Measurements from ENCODE around the gene NUDCD3. TPM values are rescaled to one million over a fixed set of nuclear protein-coding genes. Genes with fewer than 3 reads are reported as not detected.
A peak's percentile ranks its signal among the peaks of the same experiment; 100 is the strongest.

NUDCD3 gene
- total and polyA plus RNA-seq, 3 experiments from 2014 or later, result 72.0 to 99.5 (median 98.8) TPM

- peaks cover 5 to 21% (median 19%) of the 10 kb centered on the region in 5 donors for H3K9me3 Mint-ChIP-seq
- ChIA-PET POLR2A (no interaction called here), CTCF (no interaction called here)
- Histone ChIP-seq H3K9me3 (ENCODE audit: low read length) (peaks cover 3% of the 10 kb centered on the region), H3K36me3 (ENCODE audit: insufficient read depth, low read length) (no peaks in the 10 kb centered on the region), H3K4me1 (ENCODE audit: insufficient read depth, low read length) (no peaks in the 10 kb centered on the region), H3K27ac (ENCODE audit: low read depth, low read length) (no peak overlapping the region), H3K27me3 (ENCODE audit: insufficient read depth, low read length, poor library complexity, severe bottlenecking) (no peaks in the 10 kb centered on the region), H3K4me3 (ENCODE audit: low read length) (no peak overlapping the region)
- DNase-seq, result no peak
- no peak overlapping the region for H3K4me3 Mint-ChIP-seq
- no peaks in the 10 kb centered on the region for H3K4me1 Mint-ChIP-seq
- H3K27ac Mint-ChIP-seq, result no peak overlapping the region
- H3K27me3 Mint-ChIP-seq, result peaks cover 14 to 28% of the 10 kb centered on the region in 2 donors
- peaks cover 2 to 22% (median 3%) of the 10 kb centered on the region in 3 donors for H3K36me3 Mint-ChIP-seq
These were observed 31.1 kb upstream of the NUDCD3 start for GRCh38 chr7:44521347-44522095.

- no peaks in the 10 kb centered on the region for H3K27me3 ChIP-seq (ENCODE audit: insufficient read depth, low read length, poor library complexity, severe bottlenecking)
- DNase-seq, result no peak
- Mint-ChIP-seq H3K4me1 (no peaks in the 10 kb centered on the region), H3K4me3 (no peak overlapping the region), H3K27ac (no peak overlapping the region), H3K36me3 (peaks cover 2 to 17% (median 3%) of the 10 kb centered on the region in 3 donors), H3K27me3 (peaks cover 14 to 28% of the 10 kb centered on the region in 2 donors), H3K9me3 (peaks cover 5 to 16% (median 13%) of the 10 kb centered on the region in 5 donors)
- no peaks in the 10 kb centered on the region for H3K36me3 ChIP-seq (ENCODE audit: insufficient read depth, low read length)
- no peak overlapping the region for H3K27ac ChIP-seq (ENCODE audit: low read depth, low read length)
- no peak overlapping the region for H3K4me3 ChIP-seq (ENCODE audit: low read length)
- POLR2A ChIA-PET, result no interaction called here
- CTCF ChIA-PET, result interaction anchor here (1.2 kb wide), 1 partner anchor 45 kb away, joined by 3 read pairs; no protein-coding TSS in a partner anchor
- H3K4me1 ChIP-seq (ENCODE audit: insufficient read depth, low read length), result no peaks in the 10 kb centered on the region
- peaks cover 3% of the 10 kb centered on the region for H3K9me3 ChIP-seq (ENCODE audit: low read length)
These were observed 30.1 kb upstream of the NUDCD3 start for GRCh38 chr7:44520574-44520973.

- H3K27me3 ChIP-seq (ENCODE audit: insufficient read depth, low read length, poor library complexity, severe bottlenecking), result no peaks in the 10 kb centered on the region
- H3K4me3 ChIP-seq (ENCODE audit: low read length), result no peak overlapping the region
- H3K4me1 Mint-ChIP-seq, result no peaks in the 10 kb centered on the region
- H3K4me1 ChIP-seq (ENCODE audit: insufficient read depth, low read length), result no peaks in the 10 kb centered on the region
- peaks cover 3% of the 10 kb centered on the region for H3K9me3 ChIP-seq (ENCODE audit: low read length)
- no peak for DNase-seq
- peaks cover 0 to 12% (median 0%) of the 10 kb centered on the region in 3 donors for H3K36me3 Mint-ChIP-seq
- CTCF ChIA-PET, result no interaction called here
- H3K36me3 ChIP-seq (ENCODE audit: insufficient read depth, low read length), result no peaks in the 10 kb centered on the region
- peaks cover under 1 to 8% (median 5%) of the 10 kb centered on the region in 5 donors for H3K9me3 Mint-ChIP-seq
- H3K27ac ChIP-seq (ENCODE audit: low read depth, low read length), result no peak overlapping the region
- peaks cover 11 to 28% of the 10 kb centered on the region in 2 donors for H3K27me3 Mint-ChIP-seq
- H3K4me3 Mint-ChIP-seq, result no peak overlapping the region
- POLR2A ChIA-PET, result no interaction called here
- no peak overlapping the region for H3K27ac Mint-ChIP-seq
These were observed 29.1 kb upstream of the NUDCD3 start for GRCh38 chr7:44519546-44519945.

GRCh38 chr7:44518761-44519160 is 28.3 kb upstream of the NUDCD3 start:
- CTCF ChIA-PET, result no interaction called here
- H3K27me3 Mint-ChIP-seq, result peaks cover 10 to 28% of the 10 kb centered on the region in 2 donors
- no peaks in the 10 kb centered on the region for H3K9me3 ChIP-seq (ENCODE audit: low read length)
- H3K4me3 Mint-ChIP-seq, result no peak overlapping the region
- no peak overlapping the region for H3K27ac Mint-ChIP-seq
- no peaks in the 10 kb centered on the region for H3K4me1 ChIP-seq (ENCODE audit: insufficient read depth, low read length)
- H3K4me1 Mint-ChIP-seq, result no peaks in the 10 kb centered on the region
- no peak overlapping the region for H3K27ac ChIP-seq (ENCODE audit: low read depth, low read length)
- DNase-seq, result no peak
- no peak overlapping the region for H3K4me3 ChIP-seq (ENCODE audit: low read length)
- H3K36me3 ChIP-seq (ENCODE audit: insufficient read depth, low read length), result no peaks in the 10 kb centered on the region
- peaks cover 0 to 7% (median 0%) of the 10 kb centered on the region in 3 donors for H3K36me3 Mint-ChIP-seq
- H3K9me3 Mint-ChIP-seq, result peaks cover 0 to 1% (median 0%) of the 10 kb centered on the region in 5 donors
- POLR2A ChIA-PET, result no interaction called here
- H3K27me3 ChIP-seq (ENCODE audit: insufficient read depth, low read length, poor library complexity, severe bottlenecking), result no peaks in the 10 kb centered on the region

GRCh38 chr7:44517175-44517574 is 26.7 kb upstream of the NUDCD3 start:
- Mint-ChIP-seq H3K4me1 (no peaks in the 10 kb centered on the region), H3K27me3 (peaks cover 5 to 28% of the 10 kb centered on the region in 2 donors), H3K36me3 (no peaks in the 10 kb centered on the region), H3K9me3 (no peaks in the 10 kb centered on the region), H3K27ac (no peak overlapping the region), H3K4me3 (no peak overlapping the region)
- Histone ChIP-seq H3K4me3 (ENCODE audit: low read length) (no peak overlapping the region), H3K4me1 (ENCODE audit: insufficient read depth, low read length) (no peaks in the 10 kb centered on the region), H3K36me3 (ENCODE audit: insufficient read depth, low read length) (no peaks in the 10 kb centered on the region), H3K9me3 (ENCODE audit: low read length) (no peaks in the 10 kb centered on the region), H3K27ac (ENCODE audit: low read depth, low read length) (no peak overlapping the region), H3K27me3 (ENCODE audit: insufficient read depth, low read length, poor library complexity, severe bottlenecking) (no peaks in the 10 kb centered on the region)
- ChIA-PET POLR2A (no interaction called here), CTCF (no interaction called here)
- DNase-seq, result no peak

GRCh38 chr7:44515590-44516268 is 25.3 kb upstream of the NUDCD3 start:
- H3K27ac ChIP-seq (ENCODE audit: low read depth, low read length), result no peak overlapping the region
- no peak for DNase-seq

GRCh38 chr7:44512736-44513135 is 22.3 kb upstream of the NUDCD3 start:
- peaks cover 3 to 12% of the 10 kb centered on the region in 2 donors for H3K27me3 Mint-ChIP-seq
- Histone ChIP-seq H3K27me3 (ENCODE audit: insufficient read depth, low read length, poor library complexity, severe bottlenecking) (no peaks in the 10 kb centered on the region), H3K9me3 (ENCODE audit: low read length) (no peaks in the 10 kb centered on the region), H3K4me3 (ENCODE audit: low read length) (no peak overlapping the region), H3K4me1 (ENCODE audit: insufficient read depth, low read length) (no peaks in the 10 kb centered on the region), H3K36me3 (ENCODE audit: insufficient read depth, low read length) (no peaks in the 10 kb centered on the region), H3K27ac (ENCODE audit: low read depth, low read length) (no peak overlapping the region)
- H3K4me3 Mint-ChIP-seq, result no peak overlapping the region
- H3K27ac Mint-ChIP-seq, result peak overlapping the region in 1 of 8 donors; percentile 26
- CTCF ChIA-PET, result no interaction called here
- no peak for DNase-seq
- H3K4me1 Mint-ChIP-seq, result no peaks in the 10 kb centered on the region
- no peaks in the 10 kb centered on the region for H3K36me3 Mint-ChIP-seq
- H3K9me3 Mint-ChIP-seq, result peaks cover 0 to 3% (median 2%) of the 10 kb centered on the region in 5 donors
- POLR2A ChIA-PET, result no interaction called here

More at GRCh38 chr7:44515590-44516268, 25.3 kb upstream of the NUDCD3 start:
- H3K9me3 ChIP-seq (ENCODE audit: low read length), result no peaks in the 10 kb centered on the region
- H3K36me3 ChIP-seq (ENCODE audit: insufficient read depth, low read length), result no peaks in the 10 kb centered on the region
- Mint-ChIP-seq H3K4me3 (no peak overlapping the region), H3K27ac (no peak overlapping the region), H3K9me3 (peaks cover 0 to under 1% (median 0%) of the 10 kb centered on the region in 5 donors), H3K4me1 (no peaks in the 10 kb centered on the region), H3K36me3 (no peaks in the 10 kb centered on the region), H3K27me3 (peaks cover 5 to 15% of the 10 kb centered on the region in 2 donors)
- CTCF ChIA-PET, result interaction anchor here (0.8 to 1.3 kb wide), 2 partner anchors 49 to 1216 kb away, joined by 3 read pairs; no protein-coding TSS in a partner anchor
- no peaks in the 10 kb centered on the region for H3K27me3 ChIP-seq (ENCODE audit: insufficient read depth, low read length, poor library complexity, severe bottlenecking)
- H3K4me3 ChIP-seq (ENCODE audit: low read length), result no peak overlapping the region
- H3K4me1 ChIP-seq (ENCODE audit: insufficient read depth, low read length), result no peaks in the 10 kb centered on the region
- POLR2A ChIA-PET, result no interaction called here

GRCh38 chr7:44511863-44512468 is 21.5 kb upstream of the NUDCD3 start:
- no peaks in the 10 kb centered on the region for H3K4me1 ChIP-seq (ENCODE audit: insufficient read depth, low read length)
- Mint-ChIP-seq H3K27ac (peak overlapping the region in 1 of 8 donors; percentile 52), H3K4me1 (no peaks in the 10 kb centered on the region), H3K27me3 (peaks cover 3 to 12% of the 10 kb centered on the region in 2 donors), H3K4me3 (no peak overlapping the region), H3K9me3 (peaks cover 0 to 3% (median 2%) of the 10 kb centered on the region in 5 donors), H3K36me3 (peaks cover 0 to 1% (median 0%) of the 10 kb centered on the region in 3 donors)
- ChIA-PET CTCF (no interaction called here), POLR2A (no interaction called here)
- DNase-seq, result no peak
- H3K27me3 ChIP-seq (ENCODE audit: insufficient read depth, low read length, poor library complexity, severe bottlenecking), result no peaks in the 10 kb centered on the region
- H3K27ac ChIP-seq (ENCODE audit: low read depth, low read length), result no peak overlapping the region
- no peak overlapping the region for H3K4me3 ChIP-seq (ENCODE audit: low read length)
- H3K9me3 ChIP-seq (ENCODE audit: low read length), result no peaks in the 10 kb centered on the region
- no peaks in the 10 kb centered on the region for H3K36me3 ChIP-seq (ENCODE audit: insufficient read depth, low read length)
